Coronary artery (tissue), 2 donors: ENCODE results near the gene ZNF618.

Experiments
- DNase-seq: peaks from one replicate; pipeline ENCODE4 v3.0.0-alpha.2; 2017; ENCODE audit warnings: low spot score
- H3K27ac ChIP-seq, 2 donors: fragments of 200-600 bp; sonication (generic); one replicate each; pipeline ENCODE4 v1.5.1; 2016 to 2019
- H3K4me3 ChIP-seq: fragments of 200-600 bp; sonication (generic); 2 replicates; pipeline ENCODE4 v1.5.1; 2016; ENCODE audit warnings: mild to moderate bottlenecking, moderate library complexity
- CTCF ChIP-seq: fragments of 200-600 bp; sonication (generic); IDR thresholded peaks from one replicate; pipeline ENCODE4 v1.5.1; 2019; ENCODE audit warnings: antibody characterized with exemption

The ZNF618 gene

GRCh38 chr9:113896713-113897112, 20.6 kb downstream of the ZNF618 start:
- DNase-seq = no peak
- no peak overlapping the region for H3K4me3 ChIP-seq
- no peak overlapping the region for H3K27ac ChIP-seq
- TF ChIP-seq CTCF = no peak

GRCh38 chr9:113898151-113898550, 22.0 kb downstream of the ZNF618 start:
- no peak overlapping the region for H3K27ac ChIP-seq
- H3K4me3 ChIP-seq = no peak overlapping the region
- no peak for DNase-seq
- no peak for TF ChIP-seq CTCF

- peak; percentile 24 for DNase-seq
- H3K4me3 ChIP-seq = no peak overlapping the region
- no peak for TF ChIP-seq CTCF
- H3K27ac ChIP-seq = no peak overlapping the region
Measured at GRCh38 chr9:113898596-113898995, 22.5 kb downstream of the ZNF618 start.

GRCh38 chr9:113899205-113899604, 23.1 kb downstream of the ZNF618 start:
- TF ChIP-seq CTCF = no peak
- DNase-seq = peak; percentile 19
- H3K4me3 ChIP-seq = no peak overlapping the region
- H3K27ac ChIP-seq = no peak overlapping the region

- peak overlapping the region in 1 of 2 donors; percentile 16 for H3K27ac ChIP-seq
- TF ChIP-seq CTCF = no peak
- DNase-seq = no peak
- no peak overlapping the region for H3K4me3 ChIP-seq
Measured at GRCh38 chr9:113901221-113901688, 25.1 kb downstream of the ZNF618 start.

GRCh38 chr9:113903514-113904077, 27.5 kb downstream of the ZNF618 start:
- Histone ChIP-seq H3K27ac (no peak overlapping the region), H3K4me3 (no peak overlapping the region)
- no peak for DNase-seq
- no peak for TF ChIP-seq CTCF

GRCh38 chr9:113906411-113907110, 30.5 kb downstream of the ZNF618 start:
- no peak overlapping the region for H3K4me3 ChIP-seq
- no peak for TF ChIP-seq CTCF
- no peak for DNase-seq
- peak overlapping the region in 1 of 2 donors; percentile 19 for H3K27ac ChIP-seq
